ENCODE results near the gene FEV.
A peak's percentile ranks its signal among the peaks of the same experiment; 100 is the strongest.
"Not testable (repeated sequence)": the region's sequence is repeated elsewhere in the genome, so short reads cannot be mapped to it uniquely, and the experiment has no call there.

Gene FEV

DNA sequence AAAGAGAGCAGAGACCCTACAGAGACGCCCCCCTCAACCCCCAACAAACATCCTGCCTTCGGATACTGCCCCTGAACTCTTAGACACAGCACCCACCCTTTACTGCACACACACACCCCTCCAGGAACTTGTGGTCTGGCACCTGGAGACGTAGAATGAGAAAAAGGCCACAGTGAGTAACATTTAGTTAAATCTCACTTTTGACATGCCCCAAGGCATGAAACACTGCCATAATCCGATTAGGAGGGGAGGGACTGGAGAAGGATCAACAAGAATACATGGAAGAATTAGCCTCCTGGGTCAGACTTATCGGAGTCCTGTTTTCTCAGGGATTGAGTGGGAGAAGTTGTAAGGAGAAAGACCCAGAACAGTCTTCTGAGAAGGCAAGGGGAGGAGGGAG lies 21.4 kb downstream of the FEV start:
- DNase-seq: no peak

DNA sequence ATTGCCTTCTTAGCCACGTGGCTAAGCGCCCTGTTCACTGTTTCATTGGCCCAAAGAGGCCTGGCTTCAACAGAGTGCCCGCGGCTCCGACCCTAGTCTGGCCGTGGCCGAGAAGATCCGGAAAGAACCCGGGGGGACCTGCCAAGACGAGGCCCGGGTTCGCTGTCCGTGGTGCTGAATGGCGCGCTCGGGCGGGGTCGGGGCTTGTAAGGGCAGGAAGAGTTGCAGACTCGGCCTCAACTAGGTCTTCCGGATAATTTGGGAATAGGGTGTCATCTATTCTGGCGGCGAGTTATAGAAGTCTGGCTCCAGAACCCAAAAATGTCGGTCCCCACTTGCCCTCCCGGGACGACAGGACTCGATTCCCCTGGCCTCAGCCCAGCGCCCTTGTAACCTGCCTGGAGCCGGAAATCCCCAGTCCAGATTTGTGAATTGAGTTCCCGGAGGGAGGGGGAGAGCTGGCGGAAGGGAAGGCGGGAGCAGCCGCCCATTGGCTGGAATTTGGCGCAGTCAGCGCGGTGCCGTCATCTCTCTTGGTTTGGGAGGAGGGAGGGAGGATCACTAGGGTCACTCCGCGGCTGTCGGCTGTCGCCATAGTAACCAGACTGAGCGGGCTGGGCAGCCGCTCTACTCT lies 22.0 kb downstream of the FEV start:
- peak; percentile 97 for DNase-seq

DNA sequence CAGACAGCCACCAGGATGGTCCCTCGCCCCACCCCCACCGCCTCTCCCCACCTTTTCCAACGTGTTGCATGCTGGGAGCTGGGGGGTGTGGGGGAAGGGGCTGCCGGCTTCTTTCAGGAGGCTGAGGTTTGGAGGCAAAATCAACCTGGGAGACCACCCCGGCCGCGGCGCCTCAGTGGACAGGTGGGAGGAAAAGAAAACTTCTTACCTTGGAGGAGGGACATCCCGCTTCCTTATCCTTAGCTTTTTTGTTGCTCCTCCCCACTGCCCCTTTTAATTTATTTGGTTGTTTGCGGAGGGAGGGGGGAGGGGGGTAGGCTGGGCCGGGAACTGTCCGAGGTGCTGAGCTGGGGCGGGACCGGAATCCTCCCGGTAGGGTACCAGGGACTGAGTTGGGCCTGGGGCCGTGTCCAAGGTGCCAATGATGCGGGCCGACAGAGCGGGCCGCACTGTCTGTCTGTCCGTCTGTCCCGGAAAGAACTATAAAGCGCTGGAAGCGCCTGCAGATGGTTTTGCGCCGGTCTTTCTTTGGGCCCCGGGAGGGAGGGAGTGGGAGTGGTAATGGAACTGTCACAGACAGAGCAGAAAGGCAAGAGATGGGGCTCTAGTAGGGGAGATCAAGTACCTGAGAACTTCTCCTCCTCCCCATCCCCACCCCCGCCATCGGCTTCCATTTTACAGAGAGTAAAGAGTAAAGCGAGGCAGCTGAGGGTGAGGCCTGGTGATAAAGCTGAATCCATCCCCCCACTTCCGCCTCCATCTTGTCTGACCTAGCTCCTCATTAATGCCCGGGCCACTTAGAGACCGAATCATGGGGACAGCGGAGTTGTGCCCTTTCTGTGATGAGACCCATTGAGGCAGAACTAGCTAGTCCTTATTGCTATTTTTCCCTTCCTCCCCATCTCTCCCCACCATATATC lies 23.1 kb downstream of the FEV start:
- peak; percentile 57 for DNase-seq

DNA sequence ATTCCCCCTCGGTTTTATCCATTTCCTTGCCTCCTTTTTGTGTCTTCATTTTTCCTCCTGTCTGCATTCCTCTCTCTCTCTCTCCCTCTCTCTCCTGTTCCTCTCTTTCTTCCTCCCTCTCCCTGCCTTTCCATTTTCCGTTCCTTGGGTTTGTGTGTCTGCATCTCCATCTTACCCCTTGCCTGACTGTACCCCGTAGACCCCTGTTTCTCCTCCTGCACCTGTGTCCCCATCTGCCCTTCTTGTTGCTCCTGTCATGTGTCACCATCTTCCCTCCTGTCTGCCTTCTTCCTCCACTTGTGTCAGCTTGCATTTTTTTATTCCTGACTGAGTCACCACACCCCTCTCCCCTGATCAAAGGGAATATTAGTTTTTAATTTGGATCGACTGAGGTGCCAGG lies 23.8 kb downstream of the FEV start:
- no peak for DNase-seq

DNA sequence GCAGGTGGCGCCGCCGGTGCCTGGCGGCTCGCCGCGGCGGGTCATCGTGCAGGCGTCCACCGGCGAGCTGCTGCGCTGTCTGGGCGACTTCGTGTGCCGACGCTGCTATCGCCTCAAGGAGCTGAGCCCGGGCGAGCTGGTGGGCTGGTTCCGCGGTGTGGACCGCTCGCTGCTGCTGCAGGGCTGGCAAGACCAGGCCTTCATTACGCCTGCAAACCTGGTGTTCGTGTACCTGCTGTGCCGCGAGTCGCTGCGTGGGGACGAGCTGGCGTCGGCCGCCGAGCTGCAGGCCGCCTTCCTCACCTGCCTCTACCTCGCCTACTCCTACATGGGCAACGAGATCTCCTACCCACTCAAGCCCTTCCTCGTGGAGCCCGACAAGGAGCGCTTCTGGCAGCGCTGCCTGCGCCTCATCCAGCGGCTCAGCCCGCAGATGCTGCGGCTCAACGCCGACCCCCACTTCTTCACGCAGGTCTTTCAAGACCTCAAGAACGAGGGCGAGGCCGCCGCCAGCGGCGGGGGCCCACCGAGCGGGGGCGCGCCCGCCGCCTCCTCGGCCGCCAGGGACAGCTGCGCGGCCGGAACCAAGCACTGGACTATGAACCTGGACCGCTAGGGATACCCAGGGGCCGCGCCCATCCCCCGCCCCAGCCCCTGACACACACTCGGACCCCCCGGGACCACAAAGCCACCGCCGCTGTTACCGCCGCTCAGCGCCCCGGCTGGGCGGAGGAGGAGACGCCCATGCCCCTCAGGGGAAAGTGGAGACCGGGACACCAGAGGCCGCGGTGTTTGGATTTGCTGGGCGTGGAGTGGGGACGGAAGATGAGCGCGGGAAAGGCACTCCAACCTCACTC lies 24.4 kb downstream of the FEV start:
- DNase-seq: no peak

DNA sequence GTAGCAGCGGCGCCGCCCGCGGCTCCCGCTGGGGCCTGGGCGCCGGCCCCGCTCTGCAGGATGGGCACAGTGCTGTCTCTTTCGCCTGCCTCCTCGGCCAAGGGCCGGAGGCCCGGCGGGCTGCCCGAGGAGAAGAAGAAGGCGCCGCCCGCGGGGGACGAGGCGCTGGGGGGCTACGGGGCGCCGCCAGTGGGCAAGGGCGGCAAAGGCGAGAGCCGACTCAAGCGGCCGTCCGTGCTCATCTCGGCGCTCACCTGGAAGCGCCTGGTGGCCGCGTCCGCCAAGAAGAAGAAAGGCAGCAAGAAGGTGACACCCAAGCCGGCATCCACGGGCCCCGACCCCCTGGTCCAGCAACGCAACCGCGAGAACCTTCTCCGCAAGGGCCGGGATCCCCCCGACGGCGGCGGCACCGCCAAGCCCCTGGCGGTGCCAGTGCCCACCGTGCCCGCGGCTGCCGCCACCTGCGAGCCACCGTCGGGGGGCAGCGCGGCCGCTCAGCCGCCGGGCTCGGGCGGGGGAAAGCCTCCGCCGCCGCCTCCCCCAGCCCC lies 25.1 kb downstream of the FEV start:
- DNase-seq: no peak

DNA sequence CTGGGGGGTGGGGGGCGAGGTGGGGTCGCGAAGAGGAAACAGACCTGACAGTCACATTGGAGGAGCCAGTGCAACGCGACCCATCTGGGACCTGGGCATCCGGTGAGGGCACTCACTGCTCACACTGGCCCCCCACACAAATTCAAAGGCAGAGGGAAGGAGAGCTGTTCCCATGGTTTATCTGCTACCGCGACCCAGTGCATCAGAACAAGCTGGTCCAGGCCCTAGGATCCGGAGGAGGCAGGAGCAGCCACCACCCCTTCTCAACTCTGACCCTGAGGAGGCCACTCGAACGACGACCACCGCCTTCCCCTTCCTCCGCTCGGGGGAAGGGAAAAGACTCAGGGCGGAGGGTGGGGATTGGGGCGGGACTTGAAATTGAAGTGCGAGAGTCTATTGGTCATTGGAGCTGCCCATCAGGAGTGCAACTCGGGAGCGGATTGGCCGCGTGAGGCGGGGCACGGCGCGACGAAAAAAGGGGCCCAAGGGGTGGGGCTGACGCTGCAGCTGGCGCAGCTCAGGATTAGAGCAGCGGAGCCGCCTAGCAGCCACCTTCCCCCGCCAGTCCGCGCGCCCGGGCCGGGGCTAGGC lies 25.7 kb downstream of the FEV start, which contains the start of gene CDK5R2:
Gene CDK5R2, plus strand, starts transcription at position 526 of the 591 bp plus-strand sequence. CDS start 155 bp downstream, outside the sequence.
- peak; percentile 90 for DNase-seq

DNA sequence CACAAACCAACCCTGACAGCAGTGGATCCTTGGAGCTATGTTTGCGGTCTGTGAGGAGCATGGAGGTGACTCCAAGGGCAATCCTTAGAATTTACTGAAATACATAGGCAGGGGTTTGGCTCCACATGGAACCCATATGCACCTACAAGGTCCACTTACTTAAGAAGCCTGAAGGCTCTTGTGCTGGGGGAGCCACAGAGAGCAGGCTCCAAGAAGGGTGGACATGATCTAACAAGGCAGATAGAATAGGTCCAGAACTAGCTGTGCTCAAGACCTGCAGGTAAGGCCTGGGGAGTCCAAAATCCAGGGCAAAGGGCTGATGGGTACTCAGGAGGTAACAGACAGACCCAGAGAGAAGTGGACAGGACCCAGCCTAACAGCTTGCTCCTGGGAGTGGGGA lies 26.7 kb downstream of the FEV start:
- DNase-seq: no peak

DNA sequence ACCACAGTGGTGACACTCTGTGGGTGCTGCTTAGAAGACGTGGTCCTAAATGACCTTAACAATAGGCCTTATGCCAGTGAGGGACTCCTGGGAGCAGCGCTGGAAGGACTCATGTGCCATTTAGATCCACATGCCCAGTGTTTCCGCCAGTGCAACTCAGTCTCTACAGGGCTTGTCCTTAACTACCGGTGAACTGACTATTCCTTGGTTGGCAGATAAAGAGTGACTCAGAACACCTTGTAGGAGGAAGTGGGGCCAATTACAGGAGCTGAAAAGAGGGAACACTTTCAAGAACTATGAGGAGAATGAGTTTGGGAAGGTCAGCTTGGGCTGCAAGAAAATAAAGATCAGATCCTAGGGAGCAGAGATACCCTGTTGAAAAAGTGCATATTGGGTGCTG lies 27.3 kb downstream of the FEV start:
- no peak for DNase-seq

DNA sequence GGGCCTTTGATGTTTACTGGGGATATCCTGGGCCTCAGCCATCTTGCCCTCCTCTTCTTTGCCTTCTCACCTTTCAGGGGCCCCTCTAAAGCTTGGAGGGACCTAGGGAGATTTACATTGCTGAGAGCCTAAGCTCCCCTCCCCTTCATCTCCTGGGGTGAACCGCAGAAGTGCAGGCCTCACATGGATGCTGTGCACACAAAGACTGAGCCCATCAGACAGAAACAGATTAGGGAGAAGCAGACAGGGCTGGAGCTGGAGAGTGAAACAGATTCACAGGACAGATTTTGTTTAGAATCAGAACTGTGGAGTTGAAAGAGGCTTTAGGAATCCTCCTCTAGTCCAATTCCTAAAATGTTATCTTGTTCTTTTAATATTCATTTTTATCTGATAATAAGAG lies 28.9 kb downstream of the FEV start:
- DNase-seq: no peak

DNA sequence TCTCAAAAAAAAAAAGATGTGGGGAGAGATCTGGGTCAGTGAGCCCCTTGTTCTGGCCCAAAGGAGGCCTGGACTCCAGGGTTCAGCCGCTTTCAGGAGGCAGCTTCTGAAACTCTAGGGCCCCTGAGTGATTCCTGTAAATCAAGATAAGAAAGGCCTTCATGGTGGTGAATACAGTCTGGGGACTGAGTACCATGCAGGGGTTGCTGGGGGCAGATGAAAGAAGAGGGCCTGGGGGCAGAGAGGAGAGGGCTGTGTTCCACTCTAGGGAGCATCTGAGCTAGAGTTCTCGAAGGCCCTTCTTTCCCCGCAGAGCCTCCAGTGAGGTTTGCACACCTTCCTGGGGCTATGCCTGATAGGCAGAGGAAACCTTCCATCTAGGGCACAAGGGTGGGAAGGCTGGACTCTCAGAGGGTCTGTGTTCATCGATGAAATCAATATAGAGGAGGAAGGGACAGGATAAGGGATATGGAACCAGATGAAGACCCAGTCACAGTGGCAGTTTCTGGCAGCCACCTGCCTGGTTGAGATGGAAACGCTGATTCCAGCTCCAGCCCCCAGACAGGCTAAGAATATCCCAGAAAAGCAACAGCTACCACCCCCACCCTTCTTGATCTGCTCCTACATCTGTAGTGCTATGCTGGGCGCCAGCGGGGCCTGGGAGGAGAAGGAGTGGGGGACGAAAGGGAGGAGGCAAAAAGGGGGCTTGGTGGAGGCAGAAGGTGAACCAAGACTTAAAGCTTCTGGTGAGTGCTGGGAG lies 30.3 kb downstream of the FEV start:
- DNase-seq: no peak

DNA sequence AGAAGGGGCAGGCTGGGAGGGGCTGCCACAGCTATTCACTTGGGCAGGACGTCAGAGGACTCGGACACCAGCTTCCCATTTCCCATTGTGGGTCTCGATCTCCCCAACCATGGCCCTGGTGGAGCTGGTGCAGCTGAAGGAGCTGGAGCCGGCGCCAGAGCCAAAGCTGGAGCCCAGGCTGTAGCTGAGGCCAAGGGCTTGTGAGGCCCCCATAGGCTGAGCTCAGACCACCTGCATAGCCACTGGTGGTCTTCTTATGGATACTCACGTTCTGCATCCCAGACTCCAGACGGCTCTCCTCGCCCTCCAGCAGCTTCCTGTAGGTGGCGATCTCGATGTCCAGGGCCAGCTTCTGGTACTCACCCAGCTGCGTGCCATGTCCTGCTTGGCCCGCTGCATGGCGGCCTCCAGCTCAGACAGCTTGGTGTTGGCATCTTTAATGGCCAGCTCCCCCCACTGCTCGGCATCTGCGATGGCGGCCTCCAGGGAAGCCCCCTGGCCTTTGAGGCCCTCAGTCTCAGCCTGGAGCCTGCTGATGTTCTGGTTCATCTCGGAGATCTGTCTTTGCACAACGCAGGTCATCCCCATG lies 31.5 kb downstream of the FEV start:
- no peak for DNase-seq

DNA sequence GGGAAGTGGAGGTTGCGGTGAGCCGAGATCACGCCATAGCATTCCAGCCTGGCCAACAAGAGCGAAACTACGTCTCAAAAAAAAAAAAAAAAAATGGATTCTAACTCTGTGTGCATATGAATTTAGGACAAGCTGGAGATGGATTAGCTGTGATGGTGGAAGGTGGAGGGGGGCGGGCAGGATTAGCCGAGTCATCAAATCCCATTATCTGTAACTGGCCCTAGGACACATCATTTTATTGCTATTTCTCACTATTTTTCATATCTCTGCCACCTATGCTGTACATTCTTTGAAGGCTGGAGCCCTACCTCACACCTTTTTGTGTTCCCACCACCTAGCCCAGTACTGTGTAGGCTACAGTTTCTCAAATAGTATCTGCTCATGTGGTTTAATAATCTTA lies 32.8 kb downstream of the FEV start:
- DNase-seq: no peak

DNA sequence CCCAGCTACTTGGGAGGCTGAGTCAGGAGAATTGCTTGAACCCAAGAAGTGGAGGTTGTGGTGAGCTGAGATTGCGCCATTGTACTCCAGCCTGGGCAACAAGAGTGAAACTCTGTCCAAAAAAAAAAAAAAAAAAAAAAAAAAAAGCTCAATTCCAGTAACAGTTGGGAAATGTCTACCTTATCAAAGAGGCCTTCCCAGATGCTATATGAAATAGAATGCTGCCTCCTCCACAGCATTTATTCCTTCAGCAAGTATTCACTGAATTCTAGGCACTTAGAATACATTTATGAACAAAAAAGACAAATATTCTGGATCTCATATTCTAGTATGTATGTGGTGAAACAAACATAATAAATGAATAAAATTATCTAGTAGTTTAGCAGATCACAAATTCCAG lies 38.4 kb downstream of the FEV start:
- no peak for DNase-seq

DNA sequence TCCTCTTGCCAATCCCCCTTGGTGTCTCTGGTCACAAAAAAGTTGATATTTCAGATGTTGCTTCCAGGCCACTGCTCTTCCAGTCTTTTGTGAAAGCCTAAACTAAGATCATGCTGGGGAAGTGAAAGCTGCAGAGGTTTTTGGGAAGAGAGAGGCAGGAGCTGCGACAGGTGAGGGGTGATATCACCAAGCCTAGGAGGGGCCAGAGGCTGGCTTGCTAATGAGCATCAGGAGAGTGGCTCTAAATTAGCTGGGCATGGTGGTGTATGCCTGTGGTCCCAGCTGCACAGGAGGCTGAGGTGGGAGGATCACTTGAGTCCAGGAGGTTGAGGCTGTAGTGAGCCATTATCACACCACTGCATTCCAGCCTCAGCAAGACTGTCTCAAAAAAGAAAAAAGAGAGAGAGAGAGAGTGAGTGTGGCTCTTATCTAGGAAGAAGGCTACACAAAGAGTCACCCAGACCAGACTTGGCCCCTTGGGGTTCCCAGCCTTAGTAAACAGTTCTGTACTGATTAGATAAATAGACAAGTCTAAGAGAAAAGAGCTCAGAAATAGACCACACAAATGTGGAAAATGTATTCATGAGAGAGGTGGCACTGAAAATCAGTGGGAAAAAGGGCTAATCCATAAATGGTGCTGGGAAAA lies 40.1 kb downstream of the FEV start:
- no peak for DNase-seq

DNA sequence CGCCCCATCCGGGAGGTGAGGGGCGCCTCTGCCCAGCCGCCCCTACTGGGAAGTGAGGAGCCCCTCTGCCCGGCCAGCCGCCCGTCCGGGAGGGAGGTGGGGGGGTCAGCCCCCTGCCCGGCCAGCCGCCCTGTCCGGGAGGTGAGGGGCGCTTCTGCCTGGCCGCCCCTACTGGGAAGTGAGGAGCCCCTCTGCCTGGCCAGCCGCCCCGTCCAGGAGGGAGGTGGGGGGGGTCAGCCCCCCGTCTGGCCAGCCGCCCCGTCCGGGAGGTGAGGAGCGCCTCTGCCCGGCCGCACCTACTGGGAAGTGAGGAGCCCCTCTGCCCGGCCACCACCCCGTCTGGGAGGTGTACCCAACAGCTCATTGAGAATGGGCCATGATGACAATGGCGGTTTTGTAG lies 53.2 kb downstream of the FEV start:
- DNase-seq: not testable (repeated sequence)

All from NCI-H774 (cell line).